ENCODE results near the gene FOXI1. TPM values are rescaled to one million over a fixed set of nuclear protein-coding genes. Genes with fewer than 3 reads are reported as not detected.

The FOXI1 gene
- total RNA-seq (2022; extraction: Qiagen RNA extraction; ENCODE audit: low read depth): not detected in 5 replicates

DNA sequence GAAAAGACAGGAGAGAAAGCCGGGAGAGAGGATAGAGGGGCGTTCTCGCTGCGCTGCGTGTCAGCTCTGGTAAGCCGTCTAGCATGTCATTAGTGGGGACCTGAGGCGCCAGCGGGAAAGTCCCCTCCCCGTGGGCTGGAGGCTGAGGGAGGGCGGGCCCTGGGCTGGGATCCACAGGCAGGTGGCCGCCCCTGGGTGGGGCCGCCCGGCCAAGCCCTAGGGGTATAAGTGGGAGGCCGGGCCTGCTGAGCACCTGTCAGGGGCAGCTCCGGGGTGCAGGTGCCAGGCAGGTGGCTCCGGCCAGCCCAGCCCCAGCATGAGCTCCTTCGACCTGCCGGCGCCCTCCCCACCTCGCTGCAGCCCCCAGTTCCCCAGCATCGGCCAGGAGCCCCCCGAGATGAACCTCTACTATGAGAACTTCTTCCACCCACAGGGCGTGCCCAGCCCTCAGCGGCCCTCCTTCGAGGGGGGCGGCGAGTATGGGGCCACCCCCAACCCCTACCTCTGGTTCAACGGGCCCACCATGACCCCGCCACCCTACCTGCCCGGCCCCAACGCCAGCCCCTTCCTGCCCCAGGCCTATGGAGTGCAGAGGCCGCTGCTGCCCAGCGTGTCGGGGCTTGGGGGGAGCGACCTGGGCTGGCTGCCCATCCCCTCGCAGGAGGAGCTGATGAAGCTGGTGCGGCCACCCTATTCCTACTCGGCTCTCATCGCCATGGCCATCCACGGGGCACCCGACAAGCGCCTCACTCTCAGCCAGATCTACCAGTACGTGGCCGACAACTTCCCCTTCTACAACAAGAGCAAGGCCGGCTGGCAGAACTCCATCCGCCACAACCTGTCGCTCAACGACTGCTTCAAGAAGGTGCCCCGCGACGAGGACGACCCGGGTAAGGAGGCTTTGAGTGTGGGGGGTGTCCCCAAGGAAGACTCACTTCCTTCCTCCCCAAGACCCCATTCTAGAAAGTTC is at the start of gene FOXI1:
FOXI1 (plus strand) TSS at position 256 of the 970 bp plus-strand sequence; CDS start at position 317, 61 bp downstream.

Other genes starting within 250 kb of the FOXI1 start
- 0.37 to 0.71 TPM (median 0.39 TPM) in 5 replicates for gene INSYN2B, start 125.4 kb upstream of the FOXI1 start, total RNA-seq (2022; extraction: Qiagen RNA extraction; ENCODE audit: low read depth)
- not detected in 5 replicates for gene C5orf58, start 127.1 kb downstream of the FOXI1 start, total RNA-seq (2022; extraction: Qiagen RNA extraction; ENCODE audit: low read depth)
- 0.08 TPM in 1 of 5 replicates, not detected in the others for gene LCP2, start 191.9 kb downstream of the FOXI1 start, total RNA-seq (2022; extraction: Qiagen RNA extraction; ENCODE audit: low read depth)

Measured in A549 treated with GW870086 at 1 μM for 4 hours (cell line).